Measurements from ENCODE around the gene DLST. TPM values are rescaled to one million over a fixed set of nuclear protein-coding genes. Genes with fewer than 3 reads are reported as not detected.

The DLST gene
- total RNA-seq (2021) (112 to 121 TPM (median 119 TPM) in 3 replicates), Bru-seq, nascent RNA (percentile 92 among the genes with signal in this experiment)
- long read RNA-seq, experiment 1, transcript DLST-202 (15 exons, 2,838 nt), result major isoform, 14 of 21 reads
- long read RNA-seq, experiment 1, partial matches to known transcripts, result 2 of 21 reads
- long read RNA-seq, experiment 1, other reads (novel, unspliced or antisense), result 4 of 21 reads
- long read RNA-seq, experiment 2, transcript DLST-202 (15 exons, 2,838 nt), result major isoform, 43 of 130 reads
- long read RNA-seq, experiment 2, partial matches to known transcripts, result 57 of 130 reads
- long read RNA-seq, experiment 2, other reads (novel, unspliced or antisense), result 30 of 130 reads
- long read RNA-seq, experiment 3, transcript DLST-202 (15 exons, 2,838 nt), result major isoform, 6 of 9 reads
- long read RNA-seq, experiment 3, partial matches to known transcripts, result 1 of 9 reads
- long read RNA-seq, experiment 3, other reads (novel, unspliced or antisense), result 2 of 9 reads

DNA sequence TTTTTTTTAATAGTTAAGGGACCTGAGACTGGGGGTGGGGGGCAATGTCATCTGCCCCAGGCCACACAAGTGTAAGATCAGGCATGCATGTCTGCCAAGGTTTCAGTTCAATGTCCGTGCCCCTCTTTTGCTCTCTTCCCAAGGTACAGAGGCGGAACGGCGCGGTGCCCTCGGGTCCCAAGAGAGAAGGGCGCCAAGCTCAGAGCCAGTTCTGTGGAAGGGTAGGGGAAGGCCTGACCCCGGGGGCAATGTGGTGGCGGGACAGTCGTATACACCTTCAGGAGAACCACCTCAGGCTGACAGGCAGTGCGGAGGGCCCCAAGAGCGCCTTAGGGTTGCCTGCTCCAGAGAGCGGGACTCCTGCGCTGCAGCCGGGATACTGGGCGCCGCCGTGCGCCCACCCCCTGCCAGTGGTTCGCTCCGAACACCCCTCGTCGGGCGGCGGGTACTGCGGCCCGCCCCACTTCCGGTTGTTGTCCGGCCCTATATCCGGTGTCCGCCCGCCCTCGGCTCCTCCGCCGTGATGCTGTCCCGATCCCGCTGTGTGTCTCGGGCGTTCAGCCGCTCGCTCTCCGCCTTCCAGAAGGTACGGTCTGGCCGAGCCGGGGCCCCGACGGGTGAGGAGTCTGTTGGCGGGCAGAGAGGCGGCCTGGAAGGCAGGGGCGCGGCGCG lies at the start of gene DLST:
TSS of gene DLST (plus strand) at position 486 of the 672 bp plus-strand sequence. CDS start at position 524, 38 bp downstream.
- H3K9me3 Mint-ChIP-seq, result no peaks in the 10 kb centered on the region
- H3K4me3 Mint-ChIP-seq, result peak within 1 kb of the TSS; percentile 100
- peak within 1 kb of the TSS; percentile 98 for H3K27ac Mint-ChIP-seq
- peak; percentile 89 for DNase-seq (ENCODE audit: low spot score)
- POLR2A ChIA-PET, result interaction anchor here (0.6 to 0.9 kb wide), 3 partner anchors 106 to 674 kb away, joined by 3 to 5 read pairs (median 3); no protein-coding TSS in a partner anchor
- H3K36me3 Mint-ChIP-seq, result peaks cover 5% of the 10 kb centered on the region
- H3K27me3 Mint-ChIP-seq (ENCODE audit: low read depth), result no peaks in the 10 kb centered on the region
- ATAC-seq, result peak; percentile 83
- CTCF ChIA-PET, result interaction anchor here (0.6 to 9.6 kb wide), 5 partner anchors 11 to 207 kb away, joined by 3 to 133 read pairs (median 5); no protein-coding TSS in a partner anchor
- H3K4me1 Mint-ChIP-seq, result peaks cover 51% of the 10 kb centered on the region
- TF ChIP-seq ZNF423 (CRISPR knock-in tag; IDR thresholded peaks at IDR 0.05), result no peak
- TF ChIP-seq, protein P1, sequence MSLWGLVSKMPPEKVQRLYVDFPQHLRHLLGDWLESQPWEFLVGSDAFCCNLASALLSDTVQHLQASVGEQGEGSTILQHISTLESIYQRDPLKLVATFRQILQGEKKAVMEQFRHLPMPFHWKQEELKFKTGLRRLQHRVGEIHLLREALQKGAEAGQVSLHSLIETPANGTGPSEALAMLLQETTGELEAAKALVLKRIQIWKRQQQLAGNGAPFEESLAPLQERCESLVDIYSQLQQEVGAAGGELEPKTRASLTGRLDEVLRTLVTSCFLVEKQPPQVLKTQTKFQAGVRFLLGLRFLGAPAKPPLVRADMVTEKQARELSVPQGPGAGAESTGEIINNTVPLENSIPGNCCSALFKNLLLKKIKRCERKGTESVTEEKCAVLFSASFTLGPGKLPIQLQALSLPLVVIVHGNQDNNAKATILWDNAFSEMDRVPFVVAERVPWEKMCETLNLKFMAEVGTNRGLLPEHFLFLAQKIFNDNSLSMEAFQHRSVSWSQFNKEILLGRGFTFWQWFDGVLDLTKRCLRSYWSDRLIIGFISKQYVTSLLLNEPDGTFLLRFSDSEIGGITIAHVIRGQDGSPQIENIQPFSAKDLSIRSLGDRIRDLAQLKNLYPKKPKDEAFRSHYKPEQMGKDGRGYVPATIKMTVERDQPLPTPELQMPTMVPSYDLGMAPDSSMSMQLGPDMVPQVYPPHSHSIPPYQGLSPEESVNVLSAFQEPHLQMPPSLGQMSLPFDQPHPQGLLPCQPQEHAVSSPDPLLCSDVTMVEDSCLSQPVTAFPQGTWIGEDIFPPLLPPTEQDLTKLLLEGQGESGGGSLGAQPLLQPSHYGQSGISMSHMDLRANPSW (CRISPR knock-in tag; conservative IDR thresholded peaks at IDR 0.05; ENCODE audit: low read depth), result no peak
- no peak for TF ChIP-seq NR2C2 (CRISPR knock-in tag; IDR thresholded peaks at IDR 0.05)
- TF ChIP-seq, protein P2, sequence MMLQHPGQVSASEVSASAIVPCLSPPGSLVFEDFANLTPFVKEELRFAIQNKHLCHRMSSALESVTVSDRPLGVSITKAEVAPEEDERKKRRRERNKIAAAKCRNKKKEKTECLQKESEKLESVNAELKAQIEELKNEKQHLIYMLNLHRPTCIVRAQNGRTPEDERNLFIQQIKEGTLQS (CRISPR knock-in tag; conservative IDR thresholded peaks at IDR 0.05), result no peak
- TF ChIP-seq RELA (CRISPR knock-in tag; IDR thresholded peaks at IDR 0.05; ENCODE audit: borderline replicate concordance), result no peak
- TF ChIP-seq, protein P3, sequence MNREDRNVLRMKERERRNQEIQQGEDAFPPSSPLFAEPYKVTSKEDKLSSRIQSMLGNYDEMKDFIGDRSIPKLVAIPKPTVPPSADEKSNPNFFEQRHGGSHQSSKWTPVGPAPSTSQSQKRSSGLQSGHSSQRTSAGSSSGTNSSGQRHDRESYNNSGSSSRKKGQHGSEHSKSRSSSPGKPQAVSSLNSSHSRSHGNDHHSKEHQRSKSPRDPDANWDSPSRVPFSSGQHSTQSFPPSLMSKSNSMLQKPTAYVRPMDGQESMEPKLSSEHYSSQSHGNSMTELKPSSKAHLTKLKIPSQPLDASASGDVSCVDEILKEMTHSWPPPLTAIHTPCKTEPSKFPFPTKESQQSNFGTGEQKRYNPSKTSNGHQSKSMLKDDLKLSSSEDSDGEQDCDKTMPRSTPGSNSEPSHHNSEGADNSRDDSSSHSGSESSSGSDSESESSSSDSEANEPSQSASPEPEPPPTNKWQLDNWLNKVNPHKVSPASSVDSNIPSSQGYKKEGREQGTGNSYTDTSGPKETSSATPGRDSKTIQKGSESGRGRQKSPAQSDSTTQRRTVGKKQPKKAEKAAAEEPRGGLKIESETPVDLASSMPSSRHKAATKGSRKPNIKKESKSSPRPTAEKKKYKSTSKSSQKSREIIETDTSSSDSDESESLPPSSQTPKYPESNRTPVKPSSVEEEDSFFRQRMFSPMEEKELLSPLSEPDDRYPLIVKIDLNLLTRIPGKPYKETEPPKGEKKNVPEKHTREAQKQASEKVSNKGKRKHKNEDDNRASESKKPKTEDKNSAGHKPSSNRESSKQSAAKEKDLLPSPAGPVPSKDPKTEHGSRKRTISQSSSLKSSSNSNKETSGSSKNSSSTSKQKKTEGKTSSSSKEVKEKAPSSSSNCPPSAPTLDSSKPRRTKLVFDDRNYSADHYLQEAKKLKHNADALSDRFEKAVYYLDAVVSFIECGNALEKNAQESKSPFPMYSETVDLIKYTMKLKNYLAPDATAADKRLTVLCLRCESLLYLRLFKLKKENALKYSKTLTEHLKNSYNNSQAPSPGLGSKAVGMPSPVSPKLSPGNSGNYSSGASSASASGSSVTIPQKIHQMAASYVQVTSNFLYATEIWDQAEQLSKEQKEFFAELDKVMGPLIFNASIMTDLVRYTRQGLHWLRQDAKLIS (CRISPR knock-in tag; IDR thresholded peaks at IDR 0.05; ENCODE audit: borderline replicate concordance), result no peak
- TF ChIP-seq SP1 (CRISPR knock-in tag; conservative IDR thresholded peaks at IDR 0.05), result peak; percentile 81
- no peak for TF ChIP-seq GRHL2 (CRISPR knock-in tag; IDR thresholded peaks at IDR 0.05; ENCODE audit: insufficient replicate concordance, severe bottlenecking)
- TF ChIP-seq, protein P4, sequence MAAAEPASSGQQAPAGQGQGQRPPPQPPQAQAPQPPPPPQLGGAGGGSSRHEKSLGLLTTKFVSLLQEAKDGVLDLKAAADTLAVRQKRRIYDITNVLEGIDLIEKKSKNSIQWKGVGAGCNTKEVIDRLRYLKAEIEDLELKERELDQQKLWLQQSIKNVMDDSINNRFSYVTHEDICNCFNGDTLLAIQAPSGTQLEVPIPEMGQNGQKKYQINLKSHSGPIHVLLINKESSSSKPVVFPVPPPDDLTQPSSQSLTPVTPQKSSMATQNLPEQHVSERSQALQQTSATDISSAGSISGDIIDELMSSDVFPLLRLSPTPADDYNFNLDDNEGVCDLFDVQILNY (CRISPR knock-in tag; IDR thresholded peaks at IDR 0.05), result no peak
- no peak for TF ChIP-seq MXD4 (CRISPR knock-in tag; IDR thresholded peaks at IDR 0.05; ENCODE audit: borderline replicate concordance)
- TF ChIP-seq GABPB1 (CRISPR knock-in tag; IDR thresholded peaks at IDR 0.05), result peak; percentile 85
- no peak for TF ChIP-seq CREB1 (CRISPR knock-in tag; IDR thresholded peaks at IDR 0.05)
- TF ChIP-seq ELF4 (CRISPR knock-in tag; IDR thresholded peaks at IDR 0.05; ENCODE audit: low read depth), result no peak
- TF ChIP-seq, protein P5, sequence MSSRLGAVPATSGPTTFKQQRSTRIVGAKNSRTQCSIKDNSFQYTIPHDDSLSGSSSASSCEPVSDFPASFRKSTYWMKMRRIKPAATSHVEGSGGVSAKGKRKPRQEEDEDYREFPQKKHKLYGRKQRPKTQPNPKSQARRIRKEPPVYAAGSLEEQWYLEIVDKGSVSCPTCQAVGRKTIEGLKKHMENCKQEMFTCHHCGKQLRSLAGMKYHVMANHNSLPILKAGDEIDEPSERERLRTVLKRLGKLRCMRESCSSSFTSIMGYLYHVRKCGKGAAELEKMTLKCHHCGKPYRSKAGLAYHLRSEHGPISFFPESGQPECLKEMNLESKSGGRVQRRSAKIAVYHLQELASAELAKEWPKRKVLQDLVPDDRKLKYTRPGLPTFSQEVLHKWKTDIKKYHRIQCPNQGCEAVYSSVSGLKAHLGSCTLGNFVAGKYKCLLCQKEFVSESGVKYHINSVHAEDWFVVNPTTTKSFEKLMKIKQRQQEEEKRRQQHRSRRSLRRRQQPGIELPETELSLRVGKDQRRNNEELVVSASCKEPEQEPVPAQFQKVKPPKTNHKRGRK (CRISPR knock-in tag; IDR thresholded peaks at IDR 0.05; ENCODE audit: borderline replicate concordance), result no peak
- TF ChIP-seq, protein P6, sequence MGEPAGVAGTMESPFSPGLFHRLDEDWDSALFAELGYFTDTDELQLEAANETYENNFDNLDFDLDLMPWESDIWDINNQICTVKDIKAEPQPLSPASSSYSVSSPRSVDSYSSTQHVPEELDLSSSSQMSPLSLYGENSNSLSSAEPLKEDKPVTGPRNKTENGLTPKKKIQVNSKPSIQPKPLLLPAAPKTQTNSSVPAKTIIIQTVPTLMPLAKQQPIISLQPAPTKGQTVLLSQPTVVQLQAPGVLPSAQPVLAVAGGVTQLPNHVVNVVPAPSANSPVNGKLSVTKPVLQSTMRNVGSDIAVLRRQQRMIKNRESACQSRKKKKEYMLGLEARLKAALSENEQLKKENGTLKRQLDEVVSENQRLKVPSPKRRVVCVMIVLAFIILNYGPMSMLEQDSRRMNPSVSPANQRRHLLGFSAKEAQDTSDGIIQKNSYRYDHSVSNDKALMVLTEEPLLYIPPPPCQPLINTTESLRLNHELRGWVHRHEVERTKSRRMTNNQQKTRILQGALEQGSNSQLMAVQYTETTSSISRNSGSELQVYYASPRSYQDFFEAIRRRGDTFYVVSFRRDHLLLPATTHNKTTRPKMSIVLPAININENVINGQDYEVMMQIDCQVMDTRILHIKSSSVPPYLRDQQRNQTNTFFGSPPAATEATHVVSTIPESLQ (CRISPR knock-in tag; IDR thresholded peaks at IDR 0.05), result no peak
- no peak for TF ChIP-seq NFATC4 (CRISPR knock-in tag; IDR thresholded peaks at IDR 0.05)
- TF ChIP-seq, protein P7, sequence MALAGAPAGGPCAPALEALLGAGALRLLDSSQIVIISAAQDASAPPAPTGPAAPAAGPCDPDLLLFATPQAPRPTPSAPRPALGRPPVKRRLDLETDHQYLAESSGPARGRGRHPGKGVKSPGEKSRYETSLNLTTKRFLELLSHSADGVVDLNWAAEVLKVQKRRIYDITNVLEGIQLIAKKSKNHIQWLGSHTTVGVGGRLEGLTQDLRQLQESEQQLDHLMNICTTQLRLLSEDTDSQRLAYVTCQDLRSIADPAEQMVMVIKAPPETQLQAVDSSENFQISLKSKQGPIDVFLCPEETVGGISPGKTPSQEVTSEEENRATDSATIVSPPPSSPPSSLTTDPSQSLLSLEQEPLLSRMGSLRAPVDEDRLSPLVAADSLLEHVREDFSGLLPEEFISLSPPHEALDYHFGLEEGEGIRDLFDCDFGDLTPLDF (CRISPR knock-in tag; IDR thresholded peaks at IDR 0.05), result no peak
- TF ChIP-seq FOXJ3 (CRISPR knock-in tag; IDR thresholded peaks at IDR 0.05; ENCODE audit: borderline replicate concordance), result no peak
